ENCODE results near the gene GNG12. TPM values are rescaled to one million over a fixed set of nuclear protein-coding genes. Genes with fewer than 3 reads are reported as not detected.

Gene GNG12
- total and polyA plus RNA-seq, 2 experiments from 2014 or later, result 265 to 309 TPM

DNA sequence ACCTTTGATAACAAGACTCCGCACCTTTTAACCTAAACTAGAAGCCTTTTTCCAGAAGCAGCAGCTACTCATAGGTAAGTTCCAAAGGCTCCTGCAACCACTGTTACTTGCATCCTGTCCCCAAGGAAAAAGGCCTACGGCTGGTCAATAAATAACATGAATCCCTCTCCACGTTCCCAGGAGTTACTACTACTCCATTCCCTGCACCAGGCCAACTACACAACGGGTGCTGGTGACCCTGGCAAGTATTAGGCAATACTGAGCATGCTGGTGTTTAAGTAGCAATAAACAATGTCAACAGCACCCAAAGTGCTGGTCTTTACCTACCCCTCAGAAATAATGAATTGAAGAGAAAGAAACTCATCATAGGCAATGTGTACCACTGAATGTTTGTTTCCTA is 7.7 kb downstream of the GNG12 start:
- H4K20me1 ChIP-seq (ENCODE audit: insufficient read depth), result peaks cover 19% of the 10 kb centered on the region; the same call in 1 of the 2 replicates

DNA sequence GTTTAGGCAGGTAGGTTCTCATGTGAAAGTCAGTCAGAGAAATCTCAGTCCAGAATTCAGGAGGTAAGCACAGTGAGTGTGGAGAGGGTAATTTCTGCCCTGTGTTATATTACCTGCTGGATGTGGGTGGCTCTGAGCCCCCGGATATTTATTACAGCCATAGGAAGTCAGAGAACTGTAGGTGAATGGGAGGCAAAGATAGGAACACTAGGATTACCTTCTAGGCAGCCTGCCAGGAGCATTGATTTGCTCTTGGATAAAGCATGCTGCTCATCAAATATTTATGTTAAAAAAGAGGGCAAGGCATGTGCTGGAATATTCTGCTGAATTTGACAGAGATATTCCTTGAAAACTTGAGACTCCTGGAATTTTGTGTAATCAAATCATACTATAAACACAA is 8.5 kb downstream of the GNG12 start:
- H3K4me2 ChIP-seq (ENCODE audit: unreplicated experiment), result no peak overlapping the region
- H3K4me3 ChIP-seq, result no peak overlapping the region
- H3K9ac ChIP-seq, result no peak overlapping the region
- H3K27ac ChIP-seq, result no peak overlapping the region
- no peaks in the 10 kb centered on the region for H3K9me3 ChIP-seq (ENCODE audit: low read depth)
- in situ Hi-C loops (cut with MboI), result loop anchor here (25.0 kb wide), 1 partner anchor 287 kb away; no protein-coding TSS in a partner anchor
- peaks cover 23% of the 10 kb centered on the region; the same call in 1 of the 2 replicates for H4K20me1 ChIP-seq (ENCODE audit: insufficient read depth)
- H2AFZ ChIP-seq, result no peak overlapping the region
- H3F3A ChIP-seq (ENCODE audit: insufficient read depth), result peaks cover 23% of the 10 kb centered on the region; the same call in 1 of the 2 replicates
- TF ChIP-seq EZH2phosphoT487 (IDR thresholded peaks at IDR 0.05; ENCODE audit: insufficient read depth, low read depth), result no peak
- no peak for TF ChIP-seq EZH2 (IDR thresholded peaks at IDR 0.05; ENCODE audit: insufficient read depth, poor library complexity, severe bottlenecking)
- peaks cover 18% of the 10 kb centered on the region for H3K4me1 ChIP-seq (ENCODE audit: insufficient read depth)
- 97 to 100% methylated on average over 1 of the region's 1 CpG for WGBS, 2 experiments (ENCODE audit: low coverage in 1 of 2, low lambda C conversion rate in 2 of 2, missing lambda C conversion rate in 2 of 2)
- no peaks in the 10 kb centered on the region for H3K9me2 ChIP-seq (ENCODE audit: insufficient read depth)
- peaks cover 100% of the 10 kb centered on the region for H3K79me2 ChIP-seq (ENCODE audit: insufficient read depth)
- H3K27me3 ChIP-seq (replicated peaks; ENCODE audit: insufficient read depth), result no peaks in the 10 kb centered on the region
- peaks cover 15% of the 10 kb centered on the region; the same call in 1 of the 2 replicates for H3K36me3 ChIP-seq (ENCODE audit: low read depth)
- DNase-seq, result no peak

More for the DNA sequence above, 7.7 kb downstream of the GNG12 start:
- Histone ChIP-seq H3K4me2 (ENCODE audit: unreplicated experiment) (no peak overlapping the region), H3K27ac (no peak overlapping the region), H3K27me3 (replicated peaks; ENCODE audit: insufficient read depth) (no peaks in the 10 kb centered on the region), H3K36me3 (ENCODE audit: low read depth) (peaks cover 16% of the 10 kb centered on the region; the same call in 1 of the 2 replicates), H2AFZ (no peak overlapping the region), H3F3A (ENCODE audit: insufficient read depth) (peaks cover 25% of the 10 kb centered on the region; the same call in 1 of the 2 replicates), H3K9me2 (ENCODE audit: insufficient read depth) (no peaks in the 10 kb centered on the region), H3K4me1 (ENCODE audit: insufficient read depth) (peaks cover 24% of the 10 kb centered on the region), H3K9me3 (ENCODE audit: low read depth) (no peaks in the 10 kb centered on the region), H3K4me3 (no peak overlapping the region), H3K9ac (no peak overlapping the region), H3K79me2 (ENCODE audit: insufficient read depth) (peaks cover 100% of the 10 kb centered on the region)
- WGBS, 2 experiments (ENCODE audit: low coverage in 1 of 2, low lambda C conversion rate in 2 of 2, missing lambda C conversion rate in 2 of 2), result 88 to 89% methylated on average over 4 of the region's 4 CpGs
- no peak for TF ChIP-seq EZH2phosphoT487 (IDR thresholded peaks at IDR 0.05; ENCODE audit: insufficient read depth, low read depth)
- TF ChIP-seq EZH2 (IDR thresholded peaks at IDR 0.05; ENCODE audit: insufficient read depth, poor library complexity, severe bottlenecking), result no peak
- in situ Hi-C loops (cut with MboI), result loop anchor here (25.0 kb wide), 1 partner anchor 288 kb away; no protein-coding TSS in a partner anchor
- DNase-seq, result no peak

DNA sequence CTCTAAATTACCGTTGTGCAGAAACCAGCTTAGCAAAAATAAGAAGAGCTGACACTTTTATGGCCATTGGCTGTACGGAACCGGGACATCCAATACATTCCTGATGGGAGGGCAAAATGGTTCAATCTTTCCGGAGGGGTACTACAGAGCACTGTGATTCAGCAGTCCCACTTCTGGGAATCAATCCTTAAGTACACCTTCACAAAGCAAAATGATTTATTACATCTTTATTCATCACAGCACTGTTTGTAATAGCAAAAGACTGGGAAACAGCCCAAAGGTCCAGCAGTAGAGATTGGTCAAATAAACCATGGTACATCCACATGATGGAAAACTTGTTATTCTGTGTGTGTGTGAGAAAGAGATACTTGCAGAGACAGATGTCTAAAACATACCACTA is 9.7 kb downstream of the GNG12 start:
- in situ Hi-C loops (cut with MboI), result no loop called here
- peaks cover 17% of the 10 kb centered on the region; the same call in 1 of the 2 replicates for H3F3A ChIP-seq (ENCODE audit: insufficient read depth)
- 18 to 21% methylated on average over 4 of the region's 4 CpGs for WGBS, 2 experiments (ENCODE audit: low coverage in 1 of 2, low lambda C conversion rate in 2 of 2, missing lambda C conversion rate in 2 of 2)
- H4K20me1 ChIP-seq (ENCODE audit: insufficient read depth), result peaks cover 30% of the 10 kb centered on the region; the same call in 1 of the 2 replicates
- DNase-seq, result no peak
- H3K9ac ChIP-seq, result no peak overlapping the region
- peaks cover 8% of the 10 kb centered on the region; the same call in 1 of the 2 replicates for H3K36me3 ChIP-seq (ENCODE audit: low read depth)
- peaks cover 24% of the 10 kb centered on the region for H3K4me1 ChIP-seq (ENCODE audit: insufficient read depth)
- H3K79me2 ChIP-seq (ENCODE audit: insufficient read depth), result peaks cover 100% of the 10 kb centered on the region
- H2AFZ ChIP-seq, result no peak overlapping the region
- H3K9me2 ChIP-seq (ENCODE audit: insufficient read depth), result no peaks in the 10 kb centered on the region
- H3K4me3 ChIP-seq, result no peak overlapping the region
- H3K27me3 ChIP-seq (replicated peaks; ENCODE audit: insufficient read depth), result no peaks in the 10 kb centered on the region
- TF ChIP-seq EZH2phosphoT487 (IDR thresholded peaks at IDR 0.05; ENCODE audit: insufficient read depth, low read depth) (no peak), EZH2 (IDR thresholded peaks at IDR 0.05; ENCODE audit: insufficient read depth, poor library complexity, severe bottlenecking) (no peak)
- 0 out of 2 replicates have a peak overlapping the region, but pooled peaks have one; percentile 6 for H3K27ac ChIP-seq
- no peak overlapping the region for H3K4me2 ChIP-seq (ENCODE audit: unreplicated experiment)
- H3K9me3 ChIP-seq (ENCODE audit: low read depth), result no peaks in the 10 kb centered on the region

DNA sequence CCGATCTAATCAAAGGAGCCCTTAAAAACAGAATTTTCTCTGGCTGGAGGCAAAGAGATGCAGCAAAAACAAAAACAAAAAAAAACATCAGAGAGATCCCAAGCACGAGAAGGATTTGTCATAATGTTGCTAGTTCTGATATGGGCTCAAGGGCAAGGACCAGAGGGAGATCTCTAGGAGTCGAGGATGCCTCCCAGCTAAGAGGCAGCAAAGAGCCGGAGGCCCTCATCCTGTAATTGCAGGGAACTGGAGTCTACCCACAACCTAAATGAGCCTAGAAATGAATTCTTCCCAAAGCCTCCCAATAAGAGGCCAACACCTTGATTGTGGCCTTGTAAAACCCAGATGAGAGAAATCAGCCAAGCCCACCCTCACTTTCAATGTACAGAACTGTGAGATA is 12.0 kb downstream of the GNG12 start:
- H3K36me3 ChIP-seq (ENCODE audit: low read depth), result peaks cover 8% of the 10 kb centered on the region; the same call in 1 of the 2 replicates
- no peak for DNase-seq
- H3K9ac ChIP-seq, result no peak overlapping the region
- no peak overlapping the region for H2AFZ ChIP-seq
- H3K4me3 ChIP-seq, result no peak overlapping the region
- peaks cover 34% of the 10 kb centered on the region for H3K4me1 ChIP-seq (ENCODE audit: insufficient read depth)
- H3K4me2 ChIP-seq (ENCODE audit: unreplicated experiment), result no peak overlapping the region
- peaks cover 30% of the 10 kb centered on the region; the same call in 1 of the 2 replicates for H4K20me1 ChIP-seq (ENCODE audit: insufficient read depth)
- no peaks in the 10 kb centered on the region for H3K9me2 ChIP-seq (ENCODE audit: insufficient read depth)
- 95 to 98% methylated on average over 4 of the region's 4 CpGs for WGBS, 2 experiments (ENCODE audit: low coverage in 1 of 2, low lambda C conversion rate in 2 of 2, missing lambda C conversion rate in 2 of 2)
- in situ Hi-C loops (cut with MboI), result no loop called here
- H3K27ac ChIP-seq, result no peak overlapping the region
- H3K79me2 ChIP-seq (ENCODE audit: insufficient read depth), result peaks cover 100% of the 10 kb centered on the region
- TF ChIP-seq EZH2phosphoT487 (IDR thresholded peaks at IDR 0.05; ENCODE audit: insufficient read depth, low read depth) (no peak), EZH2 (IDR thresholded peaks at IDR 0.05; ENCODE audit: insufficient read depth, poor library complexity, severe bottlenecking) (no peak)
- H3K9me3 ChIP-seq (ENCODE audit: low read depth), result no peaks in the 10 kb centered on the region
- no peaks in the 10 kb centered on the region for H3K27me3 ChIP-seq (replicated peaks; ENCODE audit: insufficient read depth)
- peaks cover 21% of the 10 kb centered on the region; the same call in 1 of the 2 replicates for H3F3A ChIP-seq (ENCODE audit: insufficient read depth)
